HG03439 (cell line): Measurements from ENCODE around the gene PAX5.

Experiments
- ATAC-seq: cut with Tn5 transposase; IDR thresholded peaks from one replicate; pipeline ENCODE4 v1.9.1; 2021; ENCODE audit warnings: mild to moderate bottlenecking, moderate library complexity; ENCODE audit not compliant: unreplicated experiment

Gene PAX5

GRCh38 chr9:36935768-36936497, 98.1 kb downstream of the PAX5 start:
- ATAC-seq, result peak; percentile 73

- peak; percentile 30 for ATAC-seq
Observed at GRCh38 chr9:36935332-36935731, 98.7 kb downstream of the PAX5 start.

GRCh38 chr9:36934478-36935065, 99.5 kb downstream of the PAX5 start:
- ATAC-seq, result no peak

- no peak for ATAC-seq
Observed at GRCh38 chr9:36933676-36934215, 100.3 kb downstream of the PAX5 start.

GRCh38 chr9:36932198-36932597, 101.9 kb downstream of the PAX5 start:
- no peak for ATAC-seq

GRCh38 chr9:36930941-36931340, 103.1 kb downstream of the PAX5 start:
- no peak for ATAC-seq

GRCh38 chr9:36929350-36929675, 104.8 kb downstream of the PAX5 start:
- no peak for ATAC-seq

- ATAC-seq, result peak; percentile 51
Observed at GRCh38 chr9:36928670-36929349, 105.3 kb downstream of the PAX5 start.

- no peak for ATAC-seq
Observed at GRCh38 chr9:36928210-36928609, 105.9 kb downstream of the PAX5 start.

GRCh38 chr9:36924757-36925432, 109.2 kb downstream of the PAX5 start:
- no peak for ATAC-seq

GRCh38 chr9:36924071-36924470, 110.0 kb downstream of the PAX5 start:
- ATAC-seq, result no peak

GRCh38 chr9:36923025-36923625, 110.9 kb downstream of the PAX5 start:
- ATAC-seq, result no peak

- no peak for ATAC-seq
Observed at GRCh38 chr9:36922548-36922947, 111.5 kb downstream of the PAX5 start.

- ATAC-seq, result no peak
Observed at GRCh38 chr9:36914212-36914577, 119.9 kb downstream of the PAX5 start.

- ATAC-seq, result no peak
Observed at GRCh38 chr9:36913393-36914211, 120.5 kb downstream of the PAX5 start.

GRCh38 chr9:36912620-36913019, 121.4 kb downstream of the PAX5 start:
- ATAC-seq, result no peak

GRCh38 chr9:36911601-36912412, 122.3 kb downstream of the PAX5 start:
- no peak for ATAC-seq

GRCh38 chr9:36911037-36911436, 123.0 kb downstream of the PAX5 start:
- no peak for ATAC-seq

GRCh38 chr9:36906492-36906891, 127.6 kb downstream of the PAX5 start:
- ATAC-seq, result no peak
